ENCODE data around the gene PSPN.

GRCh38 chr19:6373096-6373812 lies 2.5 kb downstream of the PSPN start:
- TF ChIP-seq POLR2AphosphoS5 (IDR thresholded peaks at IDR 0.05) (no peak), POLR2A (IDR thresholded peaks at IDR 0.05) (no peak), CTCF (IDR thresholded peaks at IDR 0.05) (no peak)

Data from breast epithelium (tissue), 3 donors.